Thyroid gland (tissue), 4 donors: Measurements from ENCODE around the gene PRRG2.

Experiments used
- CTCF ChIP-seq, 6 experiments: fragments of 200-600 bp in 3 of 6; fragments of 450-650 bp in 3 of 6; sonication (generic) in 3 of 6; IDR thresholded peaks; one replicate each; pipeline ENCODE4 v1.5.1; 2016 to 2019; ENCODE audit warnings: antibody characterized with exemption in 6 of 6, mild to moderate bottlenecking in 2 of 6, inconsistent platforms in 1 of 6, moderate library complexity in 1 of 6
- POLR2A ChIP-seq, 2 donors: fragments of 450-650 bp; IDR thresholded peaks; one replicate each; pipeline ENCODE4 v1.6.1; 2017; ENCODE audit warnings: antibody characterized with exemption in 2 of 2, mild to moderate bottlenecking in 2 of 2, moderate library complexity in 1 of 2

- no peak for TF ChIP-seq CTCF (IDR thresholded peaks at IDR 0.05)
- no peak for TF ChIP-seq POLR2A (IDR thresholded peaks at IDR 0.05)
Measured at GRCh38 chr19:49534632-49535385, 46.3 kb upstream of the PRRG2 start.
